K562 (cell line): ENCODE data around the gene GNA14. TPM values are rescaled to one million over a fixed set of nuclear protein-coding genes. Genes with fewer than 3 reads are reported as not detected.
A peak's percentile ranks its signal among the peaks of the same experiment; 100 is the strongest.

Experiments
- CBX1 ChIP-seq: sonication (generic); IDR thresholded peaks from 2 replicates; pipeline ENCODE4 v1.6.1; 2016; ENCODE audit warnings: antibody characterized with exemption, low read depth, mild to moderate bottlenecking
- NFE2 ChIP-seq: IDR thresholded peaks from 2 replicates; pipeline ENCODE4 v1.6.1; 2014; ENCODE audit warnings: antibody characterized with exemption, low read depth
- RAD21 ChIP-seq, 2 experiments: fragments of 250-450 bp in 1 of 2; fragments of 450-650 bp in 1 of 2; sonication (Bioruptor Pico) in 1 of 2; formaldehyde crosslinking in 1 of 2; IDR thresholded peaks in 1 of 2; conservative IDR thresholded peaks in 1 of 2; 2 replicates each; pipeline versions ENCODE4 v1.4.0 to v1.8.0; 2020 to 2022; ENCODE audit warnings: mild to moderate bottlenecking in 2 of 2, moderate library complexity in 1 of 2
- RAD51 ChIP-seq: fragments of 450-650 bp; IDR thresholded peaks from 2 replicates; pipeline ENCODE4 v1.7.1; 2016; ENCODE audit warnings: low read depth, mild to moderate bottlenecking, borderline replicate concordance
- RUNX1 ChIP-seq: sonication (generic); IDR thresholded peaks from 2 replicates; pipeline ENCODE4 v1.6.1; 2016; ENCODE audit warnings: antibody characterized with exemption, low read depth
- SIN3A ChIP-seq, 2 experiments: fragments of 150-350 bp in 1 of 2; IDR thresholded peaks; 2 replicates each; pipeline ENCODE4 v1.6.1; 2011 to 2016; ENCODE audit warnings: borderline replicate concordance in 2 of 2, low read depth in 2 of 2, low read length in 2 of 2, mild to moderate bottlenecking in 2 of 2, moderate library complexity in 2 of 2; ENCODE audit not compliant: control insufficient read depth in 1 of 2
- polyA plus RNA-seq, 8 experiments: library from polyadenylated mRNA; depleted of rRNA in 4 of 8; stranded (reverse) in 5 of 8; unstranded in 3 of 8; fragments of >200 nt; fragmentation: Nextera tagmentation in 2 of 8; fragmentation: Illumina TruSeq in 1 of 8; extraction: Ambion mirVana in 2 of 8; extraction: Trizol in 1 of 8; gene quantifications; 2 replicates each; pipeline versions ENCODE4 v1.2.1 to v1.2.3, GENCODE V29; 2011 to 2014; ENCODE audit warnings: inconsistent platforms in 1 of 8, missing spikeins in 1 of 8
- total RNA-seq, 7 experiments: library from RNA; depleted of rRNA in 6 of 7; stranded (reverse); fragments of >200 nt in 6 of 7; fragmentation: Illumina TruSeq in 2 of 7; extraction: Trizol in 2 of 7; gene quantifications; 2 replicates each; pipeline versions ENCODE4 v1.2.1 to v1.2.3, GENCODE V29; 2011 to 2021; ENCODE audit warnings: low replicate concordance in 1 of 7
- TF ChIP-seq, protein P1 (sequence below): fragments of 250-450 bp; sonication (Bioruptor Pico); IDR thresholded peaks from 2 replicates; pipeline ENCODE4 v1.5.0; 2021; ENCODE audit warnings: mild to moderate bottlenecking, moderate library complexity
- TF ChIP-seq, protein P2 (sequence below): fragments of 250-450 bp; sonication (Bioruptor Pico); IDR thresholded peaks from 2 replicates; pipeline ENCODE4 v1.5.0; 2021

Gene GNA14
- total and polyA plus RNA-seq, 9 of the 15 experiments (the other 6 are each of a cell fraction or from before 2014, with no cell fraction given) = 0.03 to 0.11 (median 0.03) TPM; not detected in 6

DNA sequence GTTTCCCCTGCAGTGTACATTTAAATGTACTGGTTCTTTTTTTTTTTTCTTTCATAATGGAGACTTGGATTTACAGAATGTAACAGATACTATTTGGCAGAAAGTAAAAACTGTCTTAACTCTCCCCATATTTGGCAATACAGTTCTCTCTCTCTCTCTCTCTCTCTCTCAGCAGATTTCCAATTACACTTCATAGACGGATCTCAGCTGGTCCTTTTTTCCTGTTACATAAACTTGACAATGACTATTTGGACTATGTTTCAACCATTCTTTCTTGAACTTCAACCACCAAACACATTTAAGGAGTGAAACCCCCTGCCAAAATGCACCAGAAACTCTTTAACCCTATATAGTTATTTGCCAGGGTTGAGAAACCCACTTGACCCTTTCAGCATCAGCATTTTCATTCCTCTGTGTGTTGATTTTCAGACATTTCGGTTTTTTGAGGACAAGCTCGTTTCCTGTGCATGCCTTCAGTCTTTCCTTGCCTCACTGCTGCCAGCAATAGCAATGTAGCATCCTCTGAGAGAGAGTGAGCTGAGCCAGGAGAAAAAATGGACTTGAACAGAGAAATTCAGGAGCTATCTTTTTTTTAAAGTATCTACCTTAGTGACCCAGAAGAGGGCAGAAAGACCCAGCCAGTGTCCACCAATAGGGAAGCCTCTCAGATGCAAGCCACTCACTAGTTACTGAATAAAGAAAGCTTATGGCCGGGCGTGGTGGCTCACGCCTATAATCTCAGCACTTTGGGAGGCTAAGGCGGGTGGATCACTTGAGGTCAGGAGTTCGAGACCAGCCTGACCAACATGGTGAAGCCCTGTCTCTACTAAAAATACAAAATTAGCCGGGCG is 26.0 kb upstream of the GNA14 start (continued):
- TF ChIP-seq, protein P1, sequence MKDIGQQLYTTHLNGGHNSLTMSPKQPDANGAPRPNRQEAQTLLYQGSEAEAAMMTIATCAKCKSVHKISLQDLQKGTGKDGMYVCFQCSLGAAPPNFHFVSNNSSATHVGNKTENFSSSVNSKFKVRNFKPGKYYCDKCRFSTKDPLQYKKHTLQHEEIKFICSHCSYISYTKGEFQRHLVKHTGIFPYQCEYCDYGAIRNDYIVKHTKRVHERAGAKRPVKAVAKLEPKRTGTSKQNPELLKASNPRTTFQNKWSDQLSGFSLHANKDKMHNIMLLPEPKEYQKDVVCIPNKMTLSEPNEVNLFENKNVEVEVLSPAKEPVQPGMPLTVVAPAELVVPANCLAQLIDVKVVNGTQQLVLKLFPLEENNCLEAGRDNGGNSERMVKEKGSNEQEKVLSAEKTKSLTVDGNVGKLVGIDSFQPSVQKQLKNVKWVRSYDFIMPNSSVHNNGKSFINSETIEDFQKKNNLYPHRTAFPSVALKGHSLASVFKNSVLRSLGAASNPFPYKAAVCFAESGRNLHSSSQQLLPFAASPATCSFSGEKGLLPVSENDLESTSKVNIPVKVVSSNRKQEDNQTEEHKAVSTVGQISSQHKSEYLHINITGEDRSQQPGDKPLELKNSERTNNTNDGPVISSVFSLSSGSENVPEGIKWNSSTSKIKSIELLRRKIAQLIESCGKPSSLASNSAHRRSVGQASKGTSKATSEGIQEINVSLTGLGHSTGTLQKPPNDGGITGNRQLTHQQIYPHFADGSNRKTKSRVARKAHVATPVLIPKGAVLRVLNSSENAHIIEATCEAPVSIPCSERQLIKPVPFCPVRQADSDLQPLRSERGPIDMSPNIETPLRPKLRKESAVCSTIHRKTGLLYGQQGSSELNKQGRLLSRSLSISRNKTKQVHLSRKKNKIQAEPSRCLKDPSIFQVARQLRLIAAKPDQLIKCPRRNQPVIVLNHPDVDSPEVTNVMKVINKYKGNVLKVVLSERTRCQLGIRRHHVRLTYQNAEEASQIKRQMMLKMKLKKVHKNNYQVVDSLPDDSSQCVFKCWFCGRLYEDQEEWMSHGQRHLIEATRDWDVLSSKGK = no peak
- TF ChIP-seq RAD51 (no peak), RUNX1 (no peak), SIN3A (IDR thresholded peaks at IDR 0.05; ENCODE audit: borderline replicate concordance in 2 of 2, control insufficient read depth in 1 of 2, low read depth in 2 of 2, low read length in 2 of 2) (no peak), CBX1 (no peak), RAD21 (CRISPR knock-in tag; conservative IDR thresholded peaks at IDR 0.05 in 1 of 2, IDR thresholded peaks at IDR 0.05 in 1 of 2) (peak in 1 of 2 experiments; percentile 27; a peak in 2 of 4 replicates), NFE2 (no peak)
- TF ChIP-seq, protein P2, sequence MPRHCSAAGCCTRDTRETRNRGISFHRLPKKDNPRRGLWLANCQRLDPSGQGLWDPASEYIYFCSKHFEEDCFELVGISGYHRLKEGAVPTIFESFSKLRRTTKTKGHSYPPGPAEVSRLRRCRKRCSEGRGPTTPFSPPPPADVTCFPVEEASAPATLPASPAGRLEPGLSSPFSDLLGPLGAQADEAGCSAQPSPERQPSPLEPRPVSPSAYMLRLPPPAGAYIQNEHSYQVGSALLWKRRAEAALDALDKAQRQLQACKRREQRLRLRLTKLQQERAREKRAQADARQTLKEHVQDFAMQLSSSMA (CRISPR knock-in tag) = no peak
